ENCODE results near the gene KIAA0319L. TPM values are rescaled to one million over a fixed set of nuclear protein-coding genes. Genes with fewer than 3 reads are reported as not detected.

Gene KIAA0319L
- total RNA-seq, 1 experiment from 2014 or later, result 46.4 TPM

DNA sequence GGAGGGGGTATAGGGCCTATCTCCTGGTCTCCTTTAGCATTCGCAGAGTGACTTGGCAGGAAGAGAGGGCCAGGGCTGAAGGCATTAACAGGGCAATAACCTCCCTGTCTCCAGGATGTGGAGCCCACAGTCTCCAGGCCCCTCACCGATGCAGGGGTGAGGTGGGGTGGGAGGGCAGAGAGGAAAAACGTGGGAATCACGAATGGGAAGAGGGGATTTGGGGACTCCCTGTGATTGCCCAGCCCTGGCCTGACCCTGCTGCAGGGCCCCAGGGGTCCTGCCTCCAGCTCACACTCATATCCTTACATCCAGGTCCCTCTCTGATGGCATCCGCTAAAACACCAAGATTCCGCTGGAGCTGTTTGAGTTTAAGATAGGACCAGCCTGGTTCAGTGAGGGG is 30.5 kb upstream of the KIAA0319L start:
- no peak overlapping the region for H2BK120ac ChIP-seq (ENCODE audit: low read depth, low read length, poor library complexity, severe bottlenecking)
- no peak overlapping the region for H3K14ac ChIP-seq (ENCODE audit: insufficient read depth, low read length)
- Mint-ChIP-seq H3K4me1 (peaks cover 5 to 8% of the 10 kb centered on the region in 2 experiments), H3K27me3 (ENCODE audit: low read depth) (peaks cover 2% of the 10 kb centered on the region), H3K36me3 (ENCODE audit: insufficient read depth in 1 of 3, low read depth in 3 of 3) (0 out of 7 replicates have a peak, but pooled peaks cover 0 to 3% (median 0%) of the 10 kb centered on the region in 3 experiments), H3K4me3 (no peak overlapping the region), H3K27ac (peak overlapping the region in 1 of 3 experiments; percentile 60; a peak in 3 of 7 replicates), H3K9me3 (no peaks in the 10 kb centered on the region; a peak in 1 of 5 replicates)
- no peaks in the 10 kb centered on the region for H3K27me3 ChIP-seq (ENCODE audit: insufficient read depth, low read length)
- H4K91ac ChIP-seq (ENCODE audit: insufficient read length, low read depth, low read length), result no peak overlapping the region
- no peaks in the 10 kb centered on the region for H3K79me2 ChIP-seq (ENCODE audit: insufficient read depth, low read length)
- H2BK5ac ChIP-seq (ENCODE audit: insufficient read length, low read length), result no peak overlapping the region
- H3T11ph ChIP-seq (ENCODE audit: low read length), result no peak overlapping the region
- H3K4me2 ChIP-seq (ENCODE audit: insufficient read depth, insufficient read length, low read length), result no peak overlapping the region
- H2BK15ac ChIP-seq (ENCODE audit: low read depth, low read length), result no peak overlapping the region
- no peak overlapping the region for H3K27ac ChIP-seq (ENCODE audit: insufficient read length, low read depth, low read length)
- no peaks in the 10 kb centered on the region for H3K79me1 ChIP-seq (ENCODE audit: insufficient read depth, low read depth, low read length, poor library complexity, severe bottlenecking)
- H3K4me1 ChIP-seq (ENCODE audit: insufficient read depth, low read length), result no peaks in the 10 kb centered on the region
- DNase-seq, result no peak
- H2AFZ ChIP-seq (ENCODE audit: low read length), result no peak overlapping the region
- H2BK12ac ChIP-seq (ENCODE audit: insufficient read length, low read depth, low read length), result no peak overlapping the region
- H3K9ac ChIP-seq (ENCODE audit: extremely low read depth, insufficient read length, low read length), result no peak overlapping the region
- H4K5ac ChIP-seq (ENCODE audit: insufficient read length, low read depth, low read length), result no peak overlapping the region
- no CpG with 5 or more reads among the region's 6 CpGs for WGBS (ENCODE audit: extremely low coverage, insufficient read length, low lambda C conversion rate)
- H3K23me2 ChIP-seq (ENCODE audit: insufficient read length, low read depth, low read length, poor library complexity, severe bottlenecking), result no peaks in the 10 kb centered on the region
- H4K8ac ChIP-seq (replicated peaks; ENCODE audit: insufficient read length, low read depth, low read length), result no peak overlapping the region
- H3K9me3 ChIP-seq (ENCODE audit: control insufficient read depth, low read depth, low read length), result no peaks in the 10 kb centered on the region
- TF ChIP-seq CTCF (conservative IDR thresholded peaks at IDR 0.05), result no peak
- H2AK5ac ChIP-seq (ENCODE audit: insufficient read length, low read length), result no peak overlapping the region
- H3K18ac ChIP-seq (ENCODE audit: insufficient read length, low read depth, low read length), result no peak overlapping the region
- H3K56ac ChIP-seq (ENCODE audit: insufficient read length, low read depth, low read length), result no peak overlapping the region
- no peak overlapping the region for H3K4ac ChIP-seq (ENCODE audit: low read depth, low read length)
- H2BK20ac ChIP-seq (ENCODE audit: low read depth, low read length, poor library complexity, severe bottlenecking), result no peak overlapping the region
- peaks cover 2% of the 10 kb centered on the region for H4K20me1 ChIP-seq (ENCODE audit: control insufficient read depth, insufficient read depth, insufficient read length)
- H3K23ac ChIP-seq (ENCODE audit: insufficient read length, low read depth, low read length), result no peak overlapping the region

All from H9 (cell line).